AML-193 (cell line): ENCODE measurements around the gene APLN.
A peak's percentile ranks its signal among the peaks of the same experiment; 100 is the strongest.

Experiments
- DNase-seq, 2 experiments: peaks; one replicate each; lab custom pipeline; 2025; lab: John Stamatoyannopoulos, UW

The APLN gene

DNA sequence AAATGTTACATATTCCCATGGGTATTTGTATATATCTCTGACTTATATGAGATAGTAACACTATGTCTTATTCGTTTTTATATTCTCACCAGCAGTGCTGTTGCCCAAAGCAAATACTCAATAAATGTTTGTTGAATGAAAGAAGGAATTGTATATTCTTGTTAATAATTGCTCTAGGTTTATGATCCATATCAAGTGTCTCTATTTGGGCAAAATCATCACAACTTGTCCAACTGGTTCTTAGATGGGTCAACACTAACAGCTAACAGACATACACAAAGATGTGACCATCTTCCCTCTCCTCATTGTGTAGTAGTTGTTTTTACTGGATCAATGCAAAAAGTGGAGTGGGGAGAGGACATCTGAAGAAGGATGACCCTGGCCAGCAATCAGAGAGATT is 6.6 kb upstream of the APLN start:
- DNase-seq, result no peak

DNA sequence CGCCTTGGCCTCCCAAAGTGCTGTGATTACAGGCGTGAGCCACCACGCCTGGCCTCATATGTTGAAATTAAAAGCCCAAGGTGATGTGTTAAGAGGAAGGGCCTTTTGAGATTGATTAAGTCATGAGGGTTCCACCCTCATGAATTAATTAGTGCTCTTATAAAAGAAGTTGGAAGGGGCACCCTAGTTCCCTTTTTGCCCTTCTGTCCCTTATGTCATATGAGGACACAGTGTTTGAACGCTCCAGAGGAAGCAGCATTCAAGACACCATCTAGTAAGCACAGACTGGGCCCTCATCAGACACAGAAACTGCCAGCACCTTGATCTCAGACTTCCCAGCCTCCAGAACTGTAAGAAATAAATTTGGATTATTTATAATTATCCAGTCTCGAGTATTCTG is 5.1 kb upstream of the APLN start:
- no peak for DNase-seq

- no peak for DNase-seq
Measured at GRCh38 chrX:129659141-129659540, 4.4 kb upstream of the APLN start.

DNA sequence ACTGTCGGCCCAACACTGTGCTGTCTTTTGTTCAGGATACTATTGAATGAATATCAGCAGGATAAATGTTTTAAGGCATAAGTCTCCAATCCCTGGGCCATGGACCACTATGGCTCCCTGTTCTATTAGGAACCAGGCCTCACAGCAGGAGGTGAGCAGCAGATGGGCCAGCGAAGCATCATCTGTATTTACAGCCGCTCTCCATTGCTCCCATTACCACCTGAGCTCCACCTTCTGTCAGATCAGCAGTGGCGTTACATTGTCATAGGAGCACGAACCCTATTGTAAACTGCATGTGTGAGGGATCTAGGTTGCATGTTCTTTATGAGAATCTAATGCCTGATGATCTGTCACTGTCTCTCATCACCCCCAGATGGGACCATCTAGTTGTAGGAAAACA is 3.7 kb upstream of the APLN start:
- DNase-seq, result no peak

DNA sequence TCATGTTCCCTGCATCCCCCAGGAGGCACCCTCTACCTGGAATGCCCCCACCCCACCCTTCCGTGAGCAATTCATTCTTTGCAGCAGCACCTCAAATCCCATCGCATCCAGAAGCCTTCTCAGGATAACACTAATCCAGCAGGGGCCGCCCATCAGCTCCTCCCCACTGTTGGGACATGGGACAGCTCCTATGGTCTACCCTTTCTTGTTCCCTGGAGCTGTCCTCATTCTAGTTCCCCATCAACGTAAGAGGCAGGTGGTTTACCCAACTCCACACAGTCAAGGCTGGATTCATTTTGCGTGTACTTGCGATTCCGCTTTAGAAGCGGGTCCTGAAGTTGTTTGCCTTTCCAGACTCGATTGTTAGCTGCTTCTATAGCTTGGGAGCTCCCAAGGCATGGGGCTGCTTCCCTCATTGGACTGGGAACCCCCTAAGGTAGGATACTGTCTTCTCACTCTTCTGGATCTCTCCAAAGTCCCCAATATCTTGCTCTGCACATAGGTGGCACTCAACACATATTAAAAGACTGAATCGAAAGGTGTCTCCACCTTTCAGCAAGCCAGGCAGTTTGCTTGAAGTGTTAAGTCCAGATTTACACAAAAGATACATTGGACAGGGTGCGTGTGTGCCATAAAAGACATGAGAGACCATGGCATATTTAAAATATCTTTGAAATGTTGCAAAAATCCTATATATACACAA is 942 bp upstream of the APLN start:
- DNase-seq, result no peak

GRCh38 chrX:129653971-129654651 is 645 bp downstream of the APLN start:
- no peak for DNase-seq

DNA sequence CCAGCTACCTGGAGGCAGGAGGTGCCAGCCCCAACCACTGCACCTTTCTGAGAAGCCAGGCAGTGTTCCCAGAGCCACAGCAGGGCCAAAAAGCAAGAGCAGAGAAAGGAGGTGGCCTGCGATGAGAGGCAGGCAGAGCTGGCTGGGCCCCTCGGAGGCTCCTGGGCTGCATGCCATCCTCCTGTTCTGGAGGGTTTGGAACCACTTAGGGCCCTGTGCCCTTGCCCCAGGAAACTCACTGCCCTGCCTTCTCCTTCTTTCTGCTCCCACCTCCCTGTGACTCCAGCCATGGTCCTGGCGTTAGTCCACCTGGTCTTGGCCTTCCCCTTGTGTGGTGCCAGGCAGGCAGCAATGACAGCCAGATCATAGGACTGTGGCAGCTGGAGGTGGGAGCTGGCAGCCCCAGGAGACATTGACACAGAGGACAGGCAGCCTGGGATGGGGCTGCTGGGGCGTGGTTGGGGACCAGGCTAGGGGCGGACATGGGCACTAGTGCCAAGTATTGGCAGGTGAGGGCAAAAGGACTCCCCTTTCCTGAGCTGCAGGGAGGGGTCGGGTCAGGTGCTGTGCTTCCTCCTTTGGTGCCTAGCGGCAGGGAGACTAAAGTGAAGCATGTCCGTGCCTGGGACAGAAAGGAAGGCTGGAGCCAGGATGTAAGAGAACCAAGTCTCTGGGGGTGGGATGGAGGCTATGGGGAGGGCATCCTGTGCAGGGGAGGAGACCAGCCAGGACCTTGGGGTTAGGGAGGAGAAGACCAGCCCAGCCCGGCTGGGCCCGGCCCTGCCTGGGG is 1.4 kb downstream of the APLN start:
- no peak for DNase-seq

GRCh38 chrX:129652565-129653169 is 2.1 kb downstream of the APLN start:
- DNase-seq, result no peak

- DNase-seq, result no peak
Measured at GRCh38 chrX:129651756-129652564, 2.8 kb downstream of the APLN start.

DNA sequence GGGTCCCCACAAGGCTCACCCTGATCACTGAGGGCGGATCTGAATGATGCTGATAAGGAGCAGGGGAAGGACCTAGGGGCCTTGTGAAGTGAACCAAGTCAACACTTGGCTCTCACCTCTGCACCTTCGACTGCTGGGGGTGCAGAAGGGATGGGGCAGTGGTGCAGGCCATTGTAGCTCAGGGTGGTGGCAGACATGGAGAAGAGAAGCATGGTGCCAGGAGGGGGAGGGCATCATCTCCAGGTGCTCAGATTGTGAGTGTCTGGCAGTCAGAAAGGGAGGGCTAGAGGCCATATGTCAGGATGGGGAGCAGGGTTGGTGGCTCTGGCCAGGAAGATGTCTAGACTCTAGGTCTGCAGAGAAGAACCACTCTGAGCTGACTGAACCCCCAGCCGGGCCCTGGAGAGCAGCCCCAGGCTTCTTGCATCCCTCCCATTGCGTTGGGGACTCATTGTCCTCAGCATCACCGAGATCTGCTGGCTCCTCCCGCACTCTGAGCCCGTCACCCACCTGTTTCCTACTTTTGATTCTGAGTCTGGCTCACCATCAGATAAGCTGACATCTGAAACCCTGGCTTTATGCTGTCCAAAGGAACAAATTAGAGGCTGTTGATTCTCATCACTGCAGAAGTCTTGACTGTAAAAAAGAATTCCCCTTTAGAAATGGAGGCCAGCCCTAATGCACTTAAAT is 3.8 kb downstream of the APLN start:
- DNase-seq, result no peak

GRCh38 chrX:129650183-129650689 is 4.5 kb downstream of the APLN start:
- no peak for DNase-seq

DNA sequence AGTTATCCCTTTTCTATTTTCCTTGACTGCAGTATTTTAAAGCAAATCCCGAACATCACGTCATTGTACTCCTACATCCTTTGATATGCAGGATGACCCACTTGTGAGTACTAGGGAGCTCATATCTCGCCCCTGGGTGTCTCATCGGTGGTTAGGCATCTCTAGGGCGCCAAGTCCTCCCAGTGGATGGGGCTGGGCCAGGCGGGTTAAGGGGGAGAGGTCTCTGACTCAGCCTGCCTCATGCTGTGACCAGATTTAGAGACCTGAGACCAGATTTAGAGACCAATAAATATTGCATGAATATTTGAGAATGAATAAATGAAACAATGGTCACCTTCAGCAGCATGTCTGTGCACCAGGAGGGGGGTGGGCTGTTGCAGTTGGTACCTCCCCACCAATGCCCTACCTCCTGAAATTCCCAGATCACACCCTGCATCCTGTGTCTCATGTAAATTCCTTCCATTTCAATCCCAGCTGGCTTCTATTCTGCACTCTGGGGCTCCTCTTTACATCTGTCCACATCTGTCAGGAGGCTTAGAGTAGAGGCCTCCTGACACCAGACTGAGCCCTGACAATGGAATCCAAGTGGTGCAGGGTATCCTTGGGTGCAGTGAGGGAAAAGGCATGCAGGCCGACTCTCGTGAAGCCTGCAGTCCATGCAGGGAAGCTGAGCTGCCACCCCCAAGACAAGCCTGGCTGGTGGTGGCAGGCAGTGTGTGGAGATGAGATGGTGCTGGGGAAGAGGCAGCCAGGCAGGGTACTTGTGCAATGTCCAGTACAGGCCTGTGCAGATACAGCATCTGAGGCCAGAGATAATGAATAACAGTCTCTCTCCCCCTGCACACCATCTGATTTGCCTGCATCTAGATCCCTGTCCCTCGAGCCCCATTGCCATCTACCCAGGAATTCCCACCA is 5.2 kb downstream of the APLN start:
- DNase-seq, result no peak

GRCh38 chrX:129648514-129649267 is 6.1 kb downstream of the APLN start:
- DNase-seq, result no peak

DNA sequence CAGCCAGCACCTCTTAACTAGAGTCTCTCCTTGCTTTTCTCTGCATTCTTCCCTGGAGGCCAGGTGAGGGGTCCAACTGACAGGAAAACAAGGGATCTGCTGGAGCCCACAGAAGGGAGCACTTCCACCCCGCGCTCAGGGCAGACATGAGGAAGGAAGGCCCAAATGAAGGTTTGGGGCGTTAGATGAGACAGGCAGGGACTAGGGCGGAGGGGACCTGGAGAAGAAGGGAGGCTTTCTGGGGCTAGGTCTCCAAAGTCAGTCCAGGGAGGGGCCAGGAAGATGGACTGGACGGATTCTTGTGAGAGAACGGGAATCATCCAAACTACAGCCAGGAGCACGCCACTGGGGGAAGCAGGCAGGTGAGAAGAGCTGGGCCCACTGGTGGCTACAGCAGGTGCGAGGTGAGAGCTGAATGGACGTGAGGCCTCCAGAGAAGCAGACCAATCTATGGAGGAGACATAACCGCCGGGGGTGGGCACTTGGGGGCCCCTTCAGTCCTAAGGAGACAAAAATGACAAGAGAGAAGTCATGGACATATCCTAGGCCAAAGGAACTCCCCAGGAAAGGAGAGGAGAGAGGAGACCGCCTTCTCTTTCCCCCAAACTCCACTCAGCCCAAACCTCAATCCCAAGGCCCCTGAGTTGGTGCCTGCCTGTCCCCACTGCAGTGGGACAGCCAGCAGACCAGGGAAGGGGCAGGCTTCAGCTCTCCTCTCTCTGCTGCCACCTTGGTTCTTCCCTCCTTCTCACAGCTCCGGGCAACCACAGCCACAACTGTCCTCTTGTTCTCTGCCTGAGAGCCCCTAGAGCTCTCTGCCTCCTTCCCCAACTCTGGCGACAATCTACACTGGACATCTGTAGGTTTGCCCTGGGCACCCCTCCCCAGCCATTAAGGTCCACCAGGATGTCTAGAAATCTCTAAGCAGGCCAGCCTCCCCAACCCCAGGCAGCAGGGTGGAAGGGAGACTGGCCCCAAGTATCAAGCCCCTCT is 7.0 kb downstream of the APLN start:
- no peak for DNase-seq

DNA sequence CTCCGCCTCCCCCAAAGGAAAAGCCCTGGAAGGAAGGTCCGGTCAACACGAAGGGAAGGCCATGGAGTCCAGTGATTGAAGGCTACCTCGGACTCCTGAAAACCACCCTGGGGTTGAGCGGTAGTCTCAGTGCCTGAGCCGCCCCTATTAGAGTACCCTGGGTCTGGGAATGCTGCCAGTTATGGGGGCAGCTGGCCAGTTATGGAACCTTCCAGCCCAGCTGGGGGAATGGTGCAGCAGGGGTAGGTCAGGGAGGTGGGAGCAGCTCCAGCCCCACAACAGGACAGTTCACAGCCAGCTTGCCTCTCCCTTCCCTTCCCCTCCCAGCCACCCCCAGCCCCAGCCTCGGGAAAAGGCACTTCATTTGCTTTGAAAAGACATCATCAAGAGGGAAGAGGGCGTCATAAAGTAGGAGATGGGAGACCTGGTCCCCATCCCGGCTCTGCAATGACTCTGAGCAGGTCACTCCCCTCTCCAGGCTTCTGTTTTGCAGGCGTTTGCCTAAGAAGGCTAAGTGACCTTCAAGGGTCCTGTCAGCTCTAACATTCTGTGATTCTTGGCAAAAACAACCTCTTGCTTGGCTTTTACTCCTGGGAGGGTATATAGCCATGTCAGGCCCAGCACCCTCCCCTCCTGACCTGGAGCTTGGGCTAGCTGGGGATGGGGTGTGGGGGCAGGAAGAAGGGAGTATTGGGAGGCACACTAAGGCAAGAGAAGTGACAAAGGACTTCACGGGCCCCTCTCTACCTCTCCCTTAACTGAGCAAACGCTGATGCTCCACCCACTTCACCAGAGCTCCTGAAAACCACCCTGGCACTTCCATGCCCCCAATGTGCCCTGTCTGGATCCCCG is 8.0 kb downstream of the APLN start:
- DNase-seq, result no peak

DNA sequence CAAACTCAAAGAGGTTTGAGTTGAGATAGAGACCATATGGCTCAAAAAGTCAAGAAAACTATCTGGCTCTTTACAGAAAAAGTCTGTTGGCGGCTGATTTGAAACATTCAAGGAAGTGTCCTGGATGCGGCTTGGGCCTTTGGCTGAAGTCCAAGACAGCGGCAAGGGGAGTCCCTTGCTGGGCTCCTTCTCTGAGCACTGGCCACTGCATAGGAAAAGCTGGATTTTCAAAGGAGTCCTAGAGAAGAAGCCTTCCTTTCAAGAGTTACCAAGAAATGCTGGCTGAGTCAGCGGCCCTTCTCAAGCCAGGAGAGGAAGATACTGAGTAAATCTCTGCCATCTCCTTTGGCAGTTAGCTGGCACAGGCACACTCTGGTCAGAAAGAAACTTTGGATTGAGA is 12.1 kb downstream of the APLN start:
- peak in 1 of 2 experiments; percentile 10 for DNase-seq

DNA sequence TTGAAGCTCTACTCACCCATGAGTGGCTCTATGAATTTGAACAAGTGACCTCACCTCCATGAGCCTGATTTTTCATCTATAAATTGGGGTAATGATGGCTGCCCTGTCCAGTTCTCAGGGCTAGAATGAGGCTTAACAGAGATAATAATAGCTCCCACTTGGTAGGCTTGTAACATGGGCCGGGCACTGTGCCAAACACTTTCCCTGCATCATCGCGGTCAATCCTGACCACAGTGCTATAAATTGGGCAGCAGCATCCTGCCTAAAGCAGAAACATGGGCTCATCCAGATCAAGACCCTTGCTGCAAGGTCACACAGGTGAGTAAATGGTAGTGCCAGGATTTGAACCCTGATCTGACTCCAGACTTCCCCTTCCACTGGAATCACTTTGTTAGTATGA is 12.8 kb downstream of the APLN start:
- DNase-seq, result no peak
